NT2/D1 (cell line): Measurements from ENCODE around the gene RIPK4.

ENCODE experiments used
- YY1 ChIP-seq: IDR thresholded peaks from 2 replicates; pipeline ENCODE4 v1.6.1; 2011; ENCODE audit not compliant: insufficient read length, insufficient read depth
- ZNF274 ChIP-seq: IDR thresholded peaks from 2 replicates; pipeline ENCODE4 v1.6.1; 2011; ENCODE audit warnings: mild to moderate bottlenecking, low read depth, low read length

GRCh38 chr21:41776778-41777177 lies 9.9 kb upstream of the RIPK4 start:
- TF ChIP-seq YY1, result no peak
- no peak for TF ChIP-seq ZNF274
